ENCODE measurements around the gene FBXO48. TPM values are rescaled to one million over a fixed set of nuclear protein-coding genes. Genes with fewer than 3 reads are reported as not detected.

The FBXO48 gene
- polyA plus RNA-seq, 1 of the 3 experiments (the other 2 are of a cell fraction) = 0.30 TPM

DNA sequence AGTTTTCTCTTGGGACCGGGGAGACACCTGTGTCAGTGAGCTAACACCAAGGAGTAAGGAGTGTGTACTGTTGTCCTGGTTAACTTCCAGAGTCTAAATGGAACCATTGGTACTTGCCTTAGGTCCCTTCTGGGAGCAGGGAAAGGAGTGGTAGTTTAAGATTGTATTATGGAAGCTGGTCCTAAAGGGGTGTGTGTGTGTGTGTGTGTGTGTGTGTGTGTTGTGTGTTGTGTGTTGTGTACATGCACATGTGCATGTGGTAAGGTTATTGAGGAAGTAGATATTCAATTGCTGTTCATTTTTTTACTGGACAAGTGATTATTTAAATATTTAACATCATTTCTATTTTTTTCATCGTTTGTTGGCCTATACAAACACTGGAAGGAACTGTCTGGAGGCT lies 1.7 kb upstream of the FBXO48 start (continued):
- no peak for TF ChIP-seq MXI1 (IDR thresholded peaks at IDR 0.05; ENCODE audit: low read depth, low read length)

GRCh38 chr2:68466778-68467076 lies 367 bp downstream of the FBXO48 start:
- Histone ChIP-seq H4K20me1 (ENCODE audit: insufficient read depth) (no peaks in the 10 kb centered on the region), H3K4me2 (peak overlapping the region; percentile 84), H2AFZ (ENCODE audit: low read depth) (peak overlapping the region; percentile 96), H3K36me3 (replicated peaks in 1 of 2; ENCODE audit: control insufficient read depth in 1 of 2, insufficient read depth in 2 of 2, low read length in 1 of 2) (peaks cover 0 to 3% of the 10 kb centered on the region in 2 experiments), H3K9me3 (no peaks in the 10 kb centered on the region), H3K9me2 (no peaks in the 10 kb centered on the region), H3F3A (replicated peaks; ENCODE audit: insufficient read depth) (no peaks in the 10 kb centered on the region), H3K27ac (ENCODE audit: low read depth in 2 of 2, low read length in 1 of 2) (peak overlapping the region; percentile 51 to 72; a peak in 3 of 4 replicates), H3K9ac (peak overlapping the region; percentile 77), H3K27me3 (ENCODE audit: insufficient read depth) (no peaks in the 10 kb centered on the region), H3K4me1 (ENCODE audit: control insufficient read depth in 1 of 2, insufficient read depth in 2 of 2, low read depth in 1 of 2, low read length in 1 of 2) (peaks cover 0 to 12% of the 10 kb centered on the region in 2 experiments; a peak in 2 of 4 replicates), H3K4me3 (ENCODE audit: low read depth in 2 of 2, low read length in 1 of 2) (peak overlapping the region; percentile 85 to 98), H3K79me2 (ENCODE audit: insufficient read depth) (peaks cover 16% of the 10 kb centered on the region; the same call in 1 of the 2 replicates)
- TF ChIP-seq, protein P1, sequence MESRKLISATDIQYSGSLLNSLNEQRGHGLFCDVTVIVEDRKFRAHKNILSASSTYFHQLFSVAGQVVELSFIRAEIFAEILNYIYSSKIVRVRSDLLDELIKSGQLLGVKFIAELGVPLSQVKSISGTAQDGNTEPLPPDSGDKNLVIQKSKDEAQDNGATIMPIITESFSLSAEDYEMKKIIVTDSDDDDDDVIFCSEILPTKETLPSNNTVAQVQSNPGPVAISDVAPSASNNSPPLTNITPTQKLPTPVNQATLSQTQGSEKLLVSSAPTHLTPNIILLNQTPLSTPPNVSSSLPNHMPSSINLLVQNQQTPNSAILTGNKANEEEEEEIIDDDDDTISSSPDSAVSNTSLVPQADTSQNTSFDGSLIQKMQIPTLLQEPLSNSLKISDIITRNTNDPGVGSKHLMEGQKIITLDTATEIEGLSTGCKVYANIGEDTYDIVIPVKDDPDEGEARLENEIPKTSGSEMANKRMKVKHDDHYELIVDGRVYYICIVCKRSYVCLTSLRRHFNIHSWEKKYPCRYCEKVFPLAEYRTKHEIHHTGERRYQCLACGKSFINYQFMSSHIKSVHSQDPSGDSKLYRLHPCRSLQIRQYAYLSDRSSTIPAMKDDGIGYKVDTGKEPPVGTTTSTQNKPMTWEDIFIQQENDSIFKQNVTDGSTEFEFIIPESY (IDR thresholded peaks at IDR 0.05; ENCODE audit: borderline replicate concordance, low read depth) = no peak
- TF ChIP-seq ELF1 (IDR thresholded peaks at IDR 0.05) (no peak), EP300 (IDR thresholded peaks at IDR 0.05; ENCODE audit: borderline replicate concordance in 1 of 2, low read depth in 1 of 2, low read length in 1 of 2) (no peak), NRF1 (IDR thresholded peaks at IDR 0.05; ENCODE audit: low read depth, low read length) (no peak), IRF3 (IDR thresholded peaks at IDR 0.05; ENCODE audit: low read depth, low read length) (no peak), CHD2 (IDR thresholded peaks at IDR 0.05; ENCODE audit: low read length, partially characterized antibody) (no peak), SMC3 (IDR thresholded peaks at IDR 0.05; ENCODE audit: low read depth, low read length) (no peak), RFX5 (IDR thresholded peaks at IDR 0.05; ENCODE audit: low read length) (no peak), RXRA (IDR thresholded peaks at IDR 0.05; ENCODE audit: borderline replicate concordance, low read depth) (no peak), MEF2A (IDR thresholded peaks at IDR 0.05; ENCODE audit: borderline replicate concordance, low read depth) (no peak), GABPA (IDR thresholded peaks at IDR 0.05; ENCODE audit: low read depth) (no peak), FOXJ3 (CRISPR knock-in tag; IDR thresholded peaks at IDR 0.05) (no peak), JUND (IDR thresholded peaks at IDR 0.05) (no peak), FOSL2 (IDR thresholded peaks at IDR 0.05; ENCODE audit: borderline replicate concordance, low read depth) (no peak), MAX (IDR thresholded peaks at IDR 0.05; ENCODE audit: low read depth) (no peak), TAF1 (IDR thresholded peaks at IDR 0.05; ENCODE audit: borderline replicate concordance, low read depth, low read length) (no peak)
- DNase-seq = no peak
- WGBS (ENCODE audit: low lambda C conversion rate) = 2% methylated on average over 18 of the region's 18 CpGs
- ChIA-PET POLR2A (interaction anchor here (1.0 kb wide), 1 partner anchor 123 kb away, joined by 3 read pairs; no protein-coding TSS in a partner anchor), CTCF (interaction anchor here (0.9 to 5.3 kb wide), 11 partner anchors 10 to 459 kb away, joined by 3 to 99 read pairs (median 6); no protein-coding TSS in a partner anchor)

Measured in SK-N-SH (cell line).